Smooth muscle cell (in vitro differentiated cells): Measurements from ENCODE around the gene AMBP. TPM values are rescaled to one million over a fixed set of nuclear protein-coding genes. Genes with fewer than 3 reads are reported as not detected.

ENCODE experiments used
- DNase-seq: peaks from one replicate; lab custom pipeline; 2025; ENCODE audit not compliant: unreplicated experiment; lab: John Stamatoyannopoulos, UW
- H2AFZ ChIP-seq: fragments of 200-600 bp; sonication (generic); 2 replicates; pipeline ENCODE4 v1.6.0; 2016; ENCODE audit warnings: antibody characterized with exemption, low read depth, mild to moderate bottlenecking
- H3F3A ChIP-seq: fragments of 200-600 bp; sonication (generic); 2 replicates; pipeline ENCODE4 v1.6.0; 2017; ENCODE audit warnings: antibody characterized with exemption, low read depth
- H3K27ac ChIP-seq: fragments of 200-600 bp; sonication (generic); 2 replicates; pipeline ENCODE4 v1.5.1; 2016; ENCODE audit warnings: low read depth, mild to moderate bottlenecking
- H3K27me3 ChIP-seq: fragments of 200-600 bp; sonication (generic); 2 replicates; pipeline ENCODE4 v1.6.1; 2016; ENCODE audit warnings: low read depth, mild to moderate bottlenecking
- H3K36me3 ChIP-seq: fragments of 200-600 bp; sonication (generic); 2 replicates; pipeline ENCODE4 v1.5.1; 2016; ENCODE audit warnings: low read depth
- H3K4me1 ChIP-seq: fragments of 200-600 bp; sonication (generic); 2 replicates; pipeline ENCODE4 v1.5.1; 2016; ENCODE audit warnings: low read depth
- H3K4me2 ChIP-seq: fragments of 200-600 bp; sonication (generic); 2 replicates; pipeline ENCODE4 v1.6.0; 2016; ENCODE audit warnings: mild to moderate bottlenecking
- H3K4me3 ChIP-seq: fragments of 200-600 bp; sonication (generic); 2 replicates; pipeline ENCODE4 v1.5.1; 2016; ENCODE audit warnings: mild to moderate bottlenecking
- H3K79me2 ChIP-seq: fragments of 200-600 bp; sonication (generic); 2 replicates; pipeline ENCODE4 v1.6.0; 2016; ENCODE audit warnings: low read depth, mild to moderate bottlenecking
- H3K9ac ChIP-seq: fragments of 200-600 bp; sonication (generic); 2 replicates; pipeline ENCODE4 v1.6.0; 2016; ENCODE audit warnings: low read depth
- H3K9me3 ChIP-seq: fragments of 200-600 bp; sonication (generic); replicated peaks from 2 replicates; pipeline ENCODE4 v1.5.1; 2016; ENCODE audit warnings: low read depth
- H4K20me1 ChIP-seq: fragments of 200-600 bp; sonication (generic); 2 replicates; pipeline ENCODE4 v1.6.0; 2016; ENCODE audit warnings: low read depth
- CTCF ChIP-seq: fragments of 200-600 bp; sonication (generic); IDR thresholded peaks from 2 replicates; pipeline ENCODE4 v1.5.1; 2017; ENCODE audit warnings: borderline replicate concordance, mild to moderate bottlenecking, antibody characterized with exemption; ENCODE audit not compliant: insufficient read depth, poor library complexity, severe bottlenecking
- WGBS: methylation state at CpG from one replicate; pipeline ENCODE4 v1.1.7; 2016; ENCODE audit warnings: low lambda C conversion rate; 5-methylcytosine and 5-hydroxymethylcytosine counted together
- polyA plus RNA-seq: library from polyadenylated mRNA; unstranded; fragments of >200 nt; fragmentation: Nextera tagmentation; extraction: Ambion mirVana; gene quantifications from 2 replicates; pipeline ENCODE4 v1.2.1, GENCODE V29; 2016
- total RNA-seq: library from RNA; depleted of rRNA; stranded (reverse); fragments of >200 nt; gene quantifications from 2 replicates; pipeline ENCODE4 v1.2.3, GENCODE V29; 2014

The AMBP gene
- total and polyA plus RNA-seq, 2 experiments from 2014 or later: 0.35 TPM; not detected in 1

GRCh38 chr9:114031948-114032840 is 45.9 kb downstream of the AMBP start:
- no peaks in the 10 kb centered on the region for H3K27me3 ChIP-seq
- WGBS: 96% methylated on average over 19 of the region's 19 CpGs
- peaks cover 3% of the 10 kb centered on the region for H3K4me1 ChIP-seq
- H3K27ac ChIP-seq: no peak overlapping the region
- no peak for DNase-seq
- no peaks in the 10 kb centered on the region for H3K9me3 ChIP-seq
- H2AFZ ChIP-seq: no peak overlapping the region
- no peak overlapping the region for H3K9ac ChIP-seq
- no peaks in the 10 kb centered on the region for H3F3A ChIP-seq
- H3K36me3 ChIP-seq: no peaks in the 10 kb centered on the region
- H3K4me2 ChIP-seq: no peak overlapping the region
- no peak overlapping the region for H3K4me3 ChIP-seq
- H3K79me2 ChIP-seq: no peaks in the 10 kb centered on the region
- TF ChIP-seq CTCF: no peak
- peaks cover 3% of the 10 kb centered on the region for H4K20me1 ChIP-seq

GRCh38 chr9:114031037-114031630 is 47.0 kb downstream of the AMBP start:
- H3K27me3 ChIP-seq: no peaks in the 10 kb centered on the region
- H3K4me3 ChIP-seq: no peak overlapping the region
- H3K36me3 ChIP-seq: no peaks in the 10 kb centered on the region
- no peak overlapping the region for H2AFZ ChIP-seq
- H3K27ac ChIP-seq: no peak overlapping the region
- no peaks in the 10 kb centered on the region for H3K79me2 ChIP-seq
- H4K20me1 ChIP-seq: peaks cover 3% of the 10 kb centered on the region
- no peak overlapping the region for H3K9ac ChIP-seq
- no peak for TF ChIP-seq CTCF
- WGBS: 96% methylated on average over 7 of the region's 7 CpGs
- DNase-seq: no peak
- H3K4me1 ChIP-seq: peaks cover 3% of the 10 kb centered on the region
- no peaks in the 10 kb centered on the region for H3K9me3 ChIP-seq
- H3F3A ChIP-seq: no peaks in the 10 kb centered on the region
- H3K4me2 ChIP-seq: no peak overlapping the region

- no peaks in the 10 kb centered on the region for H3K9me3 ChIP-seq
- H3K4me1 ChIP-seq: peaks cover 3% of the 10 kb centered on the region
- H3F3A ChIP-seq: no peaks in the 10 kb centered on the region
- no peak for DNase-seq
- no peaks in the 10 kb centered on the region for H3K27me3 ChIP-seq
- no peak overlapping the region for H3K9ac ChIP-seq
- no peaks in the 10 kb centered on the region for H3K36me3 ChIP-seq
- no peak overlapping the region for H2AFZ ChIP-seq
- H4K20me1 ChIP-seq: peaks cover 3% of the 10 kb centered on the region
- 99% methylated on average over 9 of the region's 9 CpGs for WGBS
- H3K79me2 ChIP-seq: no peaks in the 10 kb centered on the region
- H3K4me2 ChIP-seq: no peak overlapping the region
- no peak for TF ChIP-seq CTCF
- H3K27ac ChIP-seq: no peak overlapping the region
- H3K4me3 ChIP-seq: no peak overlapping the region
Measured at GRCh38 chr9:114030364-114030763, 47.7 kb downstream of the AMBP start.
